ENCODE results near the gene PCDHA10. TPM values are rescaled to one million over a fixed set of nuclear protein-coding genes. Genes with fewer than 3 reads are reported as not detected.
"Not testable (repeated sequence)": the region's sequence is repeated elsewhere in the genome, so short reads cannot be mapped to it uniquely, and the experiment has no call there.

PCDHA10 gene
- total RNA-seq, 3 donors from 2014 or later = 0.27 to 0.47 (median 0.29) TPM

GRCh38 chr5:140849831-140850634 lies 5.7 kb upstream of the PCDHA10 start:
- ATAC-seq; DNase-seq; H3K4me1 ChIP-seq (ENCODE audit: low read depth); H3K36me3 ChIP-seq (ENCODE audit: low read depth); H3K4me3 ChIP-seq; intact Hi-C loops (cut with DNase I, micrococcal nuclease): not testable (repeated sequence)
- peaks cover 11% of the 10 kb centered on the region for H3K9me3 ChIP-seq

GRCh38 chr5:140857177-140857986 lies 1.7 kb downstream of the PCDHA10 start:
- no peaks in the 10 kb centered on the region for H3K36me3 ChIP-seq (ENCODE audit: low read depth)
- H3K9me3 ChIP-seq = peaks cover 41% of the 10 kb centered on the region
- DNase-seq (no peak), ATAC-seq (no peak)
- no peak for TF ChIP-seq CTCF (IDR thresholded peaks at IDR 0.05)
- intact Hi-C loops (cut with DNase I, micrococcal nuclease) = no loop called here
- no peaks in the 10 kb centered on the region for H3K4me1 ChIP-seq (ENCODE audit: low read depth)
- H3K4me3 ChIP-seq = no peak overlapping the region

DNA sequence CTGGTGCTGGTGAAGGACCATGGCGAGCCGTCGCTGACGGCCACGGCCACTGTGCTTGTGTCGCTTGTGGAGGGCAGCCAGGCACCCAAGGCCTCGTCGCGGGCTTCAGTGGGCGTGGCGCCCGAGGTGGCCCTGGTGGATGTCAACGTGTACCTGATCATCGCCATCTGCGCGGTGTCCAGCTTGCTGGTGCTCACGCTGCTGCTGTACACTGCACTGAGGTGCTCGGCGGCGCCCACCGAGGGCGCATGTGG lies 2.2 kb downstream of the PCDHA10 start:
- no peak for TF ChIP-seq CTCF (IDR thresholded peaks at IDR 0.05)
- intact Hi-C loops (cut with DNase I, micrococcal nuclease) = no loop called here
- H3K9me3 ChIP-seq = peaks cover 45% of the 10 kb centered on the region
- H3K4me1 ChIP-seq (ENCODE audit: low read depth) = no peaks in the 10 kb centered on the region
- DNase-seq = no peak
- no peak overlapping the region for H3K4me3 ChIP-seq
- no peaks in the 10 kb centered on the region for H3K36me3 ChIP-seq (ENCODE audit: low read depth)
- no peak for ATAC-seq

- TF ChIP-seq CTCF (IDR thresholded peaks at IDR 0.05) = no peak
- H3K9me3 ChIP-seq = peaks cover 38% of the 10 kb centered on the region
- no peak overlapping the region for H3K4me3 ChIP-seq
- no peaks in the 10 kb centered on the region for H3K36me3 ChIP-seq (ENCODE audit: low read depth)
- intact Hi-C loops (cut with DNase I, micrococcal nuclease) = no loop called here
- ATAC-seq (no peak), DNase-seq (no peak)
- no peaks in the 10 kb centered on the region for H3K4me1 ChIP-seq (ENCODE audit: low read depth)
These were observed 7.0 kb downstream of the PCDHA10 start for GRCh38 chr5:140862441-140863295.

DNA sequence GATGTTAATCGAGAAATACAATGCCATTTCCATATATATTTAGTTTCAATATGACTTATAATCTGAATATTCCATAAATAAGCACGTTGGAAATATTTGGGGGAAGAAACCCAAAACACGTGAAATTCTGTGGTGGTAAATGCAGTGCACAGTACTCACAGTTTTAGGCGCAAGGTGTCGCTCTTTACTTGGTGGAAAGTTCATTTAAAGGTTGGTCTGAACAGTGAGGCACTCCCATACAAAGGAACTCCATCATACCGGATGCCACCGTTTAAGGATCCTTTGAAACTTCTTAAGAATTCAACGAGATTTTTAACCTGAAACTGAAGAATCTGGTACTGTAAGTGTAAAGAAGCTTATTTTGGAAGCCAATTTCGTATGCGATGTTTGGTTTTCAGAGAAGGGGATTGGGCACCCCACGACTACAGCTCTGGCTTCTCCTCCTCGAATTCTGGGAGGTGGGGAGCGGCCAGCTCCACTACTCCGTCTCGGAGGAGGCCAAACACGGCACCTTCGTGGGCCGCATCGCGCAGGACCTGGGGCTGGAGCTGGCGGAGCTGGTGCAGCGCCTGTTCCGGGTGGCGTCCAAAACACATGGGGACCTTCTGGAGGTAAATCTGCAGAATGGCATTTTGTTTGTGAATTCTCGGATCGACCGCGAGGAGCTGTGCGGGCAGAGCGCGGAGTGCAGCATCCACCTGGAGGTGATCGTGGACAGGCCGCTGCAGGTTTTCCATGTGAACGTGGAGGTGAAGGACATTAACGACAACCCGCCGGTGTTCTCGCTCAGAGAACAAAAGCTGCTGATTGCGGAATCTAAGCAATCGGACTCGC lies 13.2 kb downstream of the PCDHA10 start, which contains the start of gene PCDHA11:
Gene PCDHA11 (plus strand): TSS at position 237 of the 834 bp plus-strand sequence. CDS start 147 bp downstream, at position 384.
- Histone ChIP-seq H3K36me3 (ENCODE audit: low read depth) (no peaks in the 10 kb centered on the region), H3K9me3 (peaks cover 38% of the 10 kb centered on the region), H3K4me1 (ENCODE audit: low read depth) (no peaks in the 10 kb centered on the region), H3K4me3 (no peak within 1 kb of the TSS)
- DNase-seq (no peak), ATAC-seq (no peak)
- intact Hi-C loops (cut with DNase I, micrococcal nuclease) = no loop called here
- TF ChIP-seq CTCF (IDR thresholded peaks at IDR 0.05) = no peak
